Stimulated activated CD8-positive, alpha-beta memory T cell treated with anti-CD3 and anti-CD28 coated beads, Interleukin-15, amount 100 ng/mL, for 4 hours (primary cell): ENCODE results near the gene KIAA1549.
A peak's percentile ranks its signal among the peaks of the same experiment; 100 is the strongest.
"Not testable (repeated sequence)": the region's sequence is repeated elsewhere in the genome, so short reads cannot be mapped to it uniquely, and the experiment has no call there.

Experiments used
- DNase-seq, 2 donors: peaks; one replicate each; pipeline ENCODE4 v3.0.0-alpha.2; 2020; ENCODE audit warnings: low read depth in 2 of 2

Gene KIAA1549

GRCh38 chr7:138981332-138982203, at the start of gene KIAA1549:
Gene KIAA1549 (minus strand): TSS chr7:138981389. CDS start chr7:138981269, 120 bp downstream.
- peak in 1 of 2 donors; percentile 17 for DNase-seq

- no peak for DNase-seq
Measured at GRCh38 chr7:139029353-139029752, 48.2 kb upstream of the KIAA1549 start.

- no peak for DNase-seq
Measured at GRCh38 chr7:139026551-139026950, 45.4 kb upstream of the KIAA1549 start.

GRCh38 chr7:139025861-139026260, 44.7 kb upstream of the KIAA1549 start:
- not testable (repeated sequence) for DNase-seq

- no peak for DNase-seq
Measured at GRCh38 chr7:139023076-139023475, 41.9 kb upstream of the KIAA1549 start.

- DNase-seq: no peak
Measured at GRCh38 chr7:139022286-139022685, 41.1 kb upstream of the KIAA1549 start.

GRCh38 chr7:139018910-139019309, 37.7 kb upstream of the KIAA1549 start:
- DNase-seq: no peak

GRCh38 chr7:139016931-139017511, 35.8 kb upstream of the KIAA1549 start:
- DNase-seq: peak in 1 of 2 donors; percentile 13

GRCh38 chr7:139011373-139011772, 30.2 kb upstream of the KIAA1549 start:
- no peak for DNase-seq

GRCh38 chr7:139004321-139005090, 23.3 kb upstream of the KIAA1549 start:
- DNase-seq: no peak

- no peak for DNase-seq
Measured at GRCh38 chr7:138999414-138999813, 18.2 kb upstream of the KIAA1549 start.

- no peak for DNase-seq
Measured at GRCh38 chr7:138992052-138992531, 10.9 kb upstream of the KIAA1549 start.

GRCh38 chr7:138987686-138988085, 6.5 kb upstream of the KIAA1549 start:
- no peak for DNase-seq

GRCh38 chr7:138982204-138982623, 1.0 kb upstream of the KIAA1549 start:
- DNase-seq: no peak

- no peak for DNase-seq
Measured at GRCh38 chr7:138980563-138981291, 462 bp downstream of the KIAA1549 start.

GRCh38 chr7:138979988-138980562, 1.1 kb downstream of the KIAA1549 start:
- no peak for DNase-seq

- DNase-seq: no peak
Measured at GRCh38 chr7:138979226-138979979, 1.8 kb downstream of the KIAA1549 start.

- DNase-seq: no peak
Measured at GRCh38 chr7:138978541-138979184, 2.5 kb downstream of the KIAA1549 start.

- DNase-seq: not testable (repeated sequence)
Measured at GRCh38 chr7:138976161-138976560, 5.0 kb downstream of the KIAA1549 start.
